WI38 (cell line): ENCODE measurements around the gene MICAL2.
"Not testable (repeated sequence)": the region's sequence is repeated elsewhere in the genome, so short reads cannot be mapped to it uniquely, and the experiment has no call there.

Source experiments
- H3K4me3 ChIP-seq: 2 replicates; pipeline ENCODE4 v1.5.1; 2011; ENCODE audit warnings: low read depth, mild to moderate bottlenecking, control low read depth, low read length
- CTCF ChIP-seq: IDR thresholded peaks from 2 replicates; pipeline ENCODE4 v1.5.1; 2012; ENCODE audit warnings: low read depth, mild to moderate bottlenecking, control low read depth, low read length

The MICAL2 gene

GRCh38 chr11:12143461-12144258, 33.3 kb downstream of the MICAL2 start:
- H3K4me3 ChIP-seq = no peak overlapping the region
- no peak for TF ChIP-seq CTCF

- no peak for TF ChIP-seq CTCF
Observed at GRCh38 chr11:12144330-12145174, 34.2 kb downstream of the MICAL2 start.

GRCh38 chr11:12146678-12147077, 36.3 kb downstream of the MICAL2 start:
- not testable (repeated sequence) for H3K4me3 ChIP-seq

More at GRCh38 chr11:12144330-12145174, 34.2 kb downstream of the MICAL2 start:
- no peak overlapping the region for H3K4me3 ChIP-seq

DNA sequence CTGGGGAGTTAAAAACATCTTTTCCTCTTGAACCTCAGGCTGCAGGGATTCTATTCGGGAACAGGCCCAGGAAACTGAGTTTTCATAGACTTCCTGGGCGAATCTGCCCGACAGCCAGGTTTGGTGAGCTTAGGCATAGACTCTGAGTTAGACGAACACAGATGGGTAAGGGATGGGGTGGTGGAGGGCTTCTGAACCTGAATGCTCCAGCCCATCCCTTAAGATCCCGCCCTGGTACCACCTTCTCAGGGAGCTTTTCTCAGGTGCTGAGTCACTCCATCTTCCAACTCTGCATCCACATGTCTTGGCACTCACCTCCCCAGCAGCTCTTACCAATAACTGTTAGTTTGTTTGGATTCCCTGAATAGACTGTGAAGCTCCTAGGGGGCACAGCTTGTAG, 37.4 kb downstream of the MICAL2 start:
- no peak overlapping the region for H3K4me3 ChIP-seq
- TF ChIP-seq CTCF = no peak

- TF ChIP-seq CTCF = no peak
- H3K4me3 ChIP-seq = no peak overlapping the region
Observed at GRCh38 chr11:12148466-12148865, 38.1 kb downstream of the MICAL2 start.

GRCh38 chr11:12148882-12149281, 38.5 kb downstream of the MICAL2 start:
- no peak overlapping the region for H3K4me3 ChIP-seq
- TF ChIP-seq CTCF = no peak

GRCh38 chr11:12149672-12150225, 39.4 kb downstream of the MICAL2 start:
- H3K4me3 ChIP-seq = no peak overlapping the region
- TF ChIP-seq CTCF = no peak
